ENCODE measurements around the gene SSBP4. TPM values are rescaled to one million over a fixed set of nuclear protein-coding genes. Genes with fewer than 3 reads are reported as not detected.
"Not testable (repeated sequence)": the region's sequence is repeated elsewhere in the genome, so short reads cannot be mapped to it uniquely, and the experiment has no call there.

Gene SSBP4
- total RNA-seq, 1 experiment from 2014 or later: 97.5 TPM

DNA sequence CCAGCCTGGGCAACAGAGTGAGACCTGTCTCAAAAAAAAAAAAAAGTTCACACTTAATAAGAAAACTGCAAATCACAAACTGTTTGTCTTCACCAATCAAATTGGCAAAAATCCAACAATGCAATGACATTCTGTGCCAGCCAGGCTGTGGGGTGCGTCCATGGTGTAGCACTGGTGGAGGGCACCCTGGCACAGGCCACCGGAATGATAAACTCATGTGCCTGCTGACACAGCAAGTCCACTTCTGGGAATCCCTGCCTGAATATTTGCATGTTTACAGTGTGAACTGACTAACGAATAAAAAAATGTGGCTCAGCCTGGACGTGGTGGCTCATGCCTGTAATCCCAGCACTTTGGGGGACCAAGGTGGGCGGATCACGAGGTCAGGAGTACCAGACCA is 20.2 kb upstream of the SSBP4 start:
- intact Hi-C loops (cut with micrococcal nuclease): no loop called here
- no peak overlapping the region for H3K27ac ChIP-seq (ENCODE audit: low read length)
- TF ChIP-seq EZH2 (IDR thresholded peaks at IDR 0.05; ENCODE audit: low read length, unreplicated experiment) (no peak), EZH2phosphoT487 (IDR thresholded peaks at IDR 0.05; ENCODE audit: borderline replicate concordance, low read length) (no peak)
- TF ChIP-seq, protein P1, sequence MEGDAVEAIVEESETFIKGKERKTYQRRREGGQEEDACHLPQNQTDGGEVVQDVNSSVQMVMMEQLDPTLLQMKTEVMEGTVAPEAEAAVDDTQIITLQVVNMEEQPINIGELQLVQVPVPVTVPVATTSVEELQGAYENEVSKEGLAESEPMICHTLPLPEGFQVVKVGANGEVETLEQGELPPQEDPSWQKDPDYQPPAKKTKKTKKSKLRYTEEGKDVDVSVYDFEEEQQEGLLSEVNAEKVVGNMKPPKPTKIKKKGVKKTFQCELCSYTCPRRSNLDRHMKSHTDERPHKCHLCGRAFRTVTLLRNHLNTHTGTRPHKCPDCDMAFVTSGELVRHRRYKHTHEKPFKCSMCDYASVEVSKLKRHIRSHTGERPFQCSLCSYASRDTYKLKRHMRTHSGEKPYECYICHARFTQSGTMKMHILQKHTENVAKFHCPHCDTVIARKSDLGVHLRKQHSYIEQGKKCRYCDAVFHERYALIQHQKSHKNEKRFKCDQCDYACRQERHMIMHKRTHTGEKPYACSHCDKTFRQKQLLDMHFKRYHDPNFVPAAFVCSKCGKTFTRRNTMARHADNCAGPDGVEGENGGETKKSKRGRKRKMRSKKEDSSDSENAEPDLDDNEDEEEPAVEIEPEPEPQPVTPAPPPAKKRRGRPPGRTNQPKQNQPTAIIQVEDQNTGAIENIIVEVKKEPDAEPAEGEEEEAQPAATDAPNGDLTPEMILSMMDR (conservative IDR thresholded peaks at IDR 0.05; ENCODE audit: low read depth, low read length): no peak
- CTCF ChIA-PET: no interaction called here
- no peaks in the 10 kb centered on the region for H3K36me3 ChIP-seq (ENCODE audit: low read depth, low read length)
- no peak overlapping the region for H2AFZ ChIP-seq (ENCODE audit: low read length)
- no peaks in the 10 kb centered on the region for H4K20me1 ChIP-seq (ENCODE audit: low read length)
- DNase-seq (peak; percentile 50), ATAC-seq (peak; percentile 43; the same call in 1 of the 2 replicates)
- no peak overlapping the region for H3K9ac ChIP-seq (ENCODE audit: low read length)
- peaks cover 10% of the 10 kb centered on the region; the same call in 1 of the 2 replicates for H3K4me1 ChIP-seq (ENCODE audit: insufficient read depth, low read length)
- H3K9me3 ChIP-seq (ENCODE audit: low read length): no peaks in the 10 kb centered on the region
- H3K9me2 ChIP-seq (replicated peaks; ENCODE audit: low read length): no peaks in the 10 kb centered on the region
- no peaks in the 10 kb centered on the region for H3K27me3 ChIP-seq (ENCODE audit: low read length)
- H3K4me2 ChIP-seq (ENCODE audit: low read length): no peak overlapping the region
- POLR2A ChIA-PET (ENCODE audit: unreplicated experiment): no interaction called here
- no peak overlapping the region for H3K4me3 ChIP-seq (ENCODE audit: low read length)
- no TSS peak for BruUV-seq (replicated peaks)
- no peaks in the 10 kb centered on the region for H3K79me2 ChIP-seq (ENCODE audit: low read length)
- H3F3A ChIP-seq (ENCODE audit: low read length, unreplicated experiment): no peaks in the 10 kb centered on the region

DNA sequence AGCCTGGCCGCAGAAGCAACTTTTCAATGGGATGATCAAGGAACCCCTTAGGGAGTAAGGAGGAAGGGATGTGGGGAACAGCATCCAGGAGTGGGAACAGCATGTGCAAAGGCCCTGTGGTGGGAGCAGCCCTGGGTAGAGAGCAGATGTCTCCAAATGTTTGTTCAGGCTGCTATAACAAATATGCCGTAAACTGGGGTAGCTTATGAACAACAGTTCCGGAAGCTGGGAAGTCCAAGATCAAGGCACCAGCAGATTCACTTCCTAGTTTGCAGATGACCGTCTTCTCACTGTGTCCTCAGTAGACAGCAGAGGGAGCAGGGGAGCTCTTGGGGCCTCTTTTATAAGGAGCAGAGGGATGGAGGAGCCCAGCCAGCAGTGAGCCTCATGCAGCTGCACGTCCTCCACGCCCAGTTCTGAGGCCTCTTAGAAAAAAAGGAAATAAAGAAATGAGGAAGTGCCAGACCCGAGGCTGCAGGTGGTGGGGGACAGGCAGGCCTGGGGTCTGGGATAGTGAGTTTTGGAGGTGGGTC is 17.6 kb upstream of the SSBP4 start:
- no peaks in the 10 kb centered on the region for H3F3A ChIP-seq (ENCODE audit: low read length, unreplicated experiment)
- H3K4me3 ChIP-seq (ENCODE audit: low read length): no peak overlapping the region
- ChIA-PET CTCF (interaction anchor here (0.5 kb wide), 1 partner anchor 486 kb away, joined by 5 read pairs; no protein-coding TSS in a partner anchor), POLR2A (ENCODE audit: unreplicated experiment) (interaction anchor here (0.5 kb wide), 1 partner anchor 122 kb away, joined by 5 read pairs; no protein-coding TSS in a partner anchor)
- no peaks in the 10 kb centered on the region for H3K36me3 ChIP-seq (ENCODE audit: low read depth, low read length)
- H3K9me2 ChIP-seq (replicated peaks; ENCODE audit: low read length): no peaks in the 10 kb centered on the region
- no peak overlapping the region for H3K27ac ChIP-seq (ENCODE audit: low read length)
- no peaks in the 10 kb centered on the region for H3K27me3 ChIP-seq (ENCODE audit: low read length)
- no peaks in the 10 kb centered on the region for H3K9me3 ChIP-seq (ENCODE audit: low read length)
- H3K9ac ChIP-seq (ENCODE audit: low read length): no peak overlapping the region
- intact Hi-C loops (cut with micrococcal nuclease): no loop called here
- H3K4me2 ChIP-seq (ENCODE audit: low read length): no peak overlapping the region
- H2AFZ ChIP-seq (ENCODE audit: low read length): no peak overlapping the region
- ATAC-seq: peak; percentile 87
- BruUV-seq (replicated peaks): no TSS peak
- H3K4me1 ChIP-seq (ENCODE audit: insufficient read depth, low read length): peaks cover 10% of the 10 kb centered on the region; the same call in 1 of the 2 replicates
- no peak for TF ChIP-seq EZH2 (IDR thresholded peaks at IDR 0.05; ENCODE audit: low read length, unreplicated experiment)
- TF ChIP-seq, protein P1 (conservative IDR thresholded peaks at IDR 0.05; ENCODE audit: low read depth, low read length): peak; percentile 48
- H4K20me1 ChIP-seq (ENCODE audit: low read length): no peaks in the 10 kb centered on the region
- peak; percentile 62 for DNase-seq
- H3K79me2 ChIP-seq (ENCODE audit: low read length): no peaks in the 10 kb centered on the region

DNA sequence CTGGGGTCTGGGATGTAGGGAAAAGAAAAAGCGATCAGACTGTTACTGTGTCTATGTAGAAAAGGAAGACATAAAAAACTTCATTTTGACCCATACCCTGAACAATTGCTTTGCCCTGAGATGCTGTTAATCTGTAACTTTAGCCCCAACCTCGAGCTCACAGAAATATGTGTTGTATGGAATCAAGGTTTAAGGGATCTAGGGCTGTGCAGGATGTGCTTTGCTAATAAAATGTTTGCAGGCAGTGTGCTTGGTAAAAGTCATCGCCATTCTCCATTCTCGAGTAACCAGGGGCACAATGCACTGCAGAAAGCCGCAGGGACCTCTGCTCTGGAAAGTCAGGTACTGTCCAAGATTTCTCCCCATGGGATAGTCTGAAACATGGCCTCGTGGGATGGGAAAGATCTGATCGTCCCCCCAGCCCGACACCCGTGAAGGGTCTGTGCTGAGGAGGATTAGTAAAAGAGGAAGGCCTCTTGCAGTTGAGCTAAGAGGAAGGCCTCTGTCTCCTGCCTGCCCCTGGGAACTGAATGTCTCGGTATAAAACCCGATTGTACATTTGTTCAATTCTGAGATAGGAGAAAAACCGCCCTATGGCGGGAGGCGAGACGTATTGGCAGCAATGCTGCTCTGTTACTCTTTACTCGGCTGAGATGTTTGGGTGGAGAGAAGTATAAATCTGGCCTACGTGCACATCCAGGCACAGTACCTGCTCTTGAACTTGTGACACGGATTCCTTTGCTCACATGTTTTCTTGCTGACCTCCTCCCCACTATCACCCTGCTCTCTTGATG is 16.5 kb upstream of the SSBP4 start:
- H3F3A ChIP-seq (ENCODE audit: low read length, unreplicated experiment); H4K20me1 ChIP-seq (ENCODE audit: low read length); POLR2A ChIA-PET (ENCODE audit: unreplicated experiment); BruUV-seq (replicated peaks); H3K36me3 ChIP-seq (ENCODE audit: low read depth, low read length); H3K9me3 ChIP-seq (ENCODE audit: low read length); H3K27me3 ChIP-seq (ENCODE audit: low read length); H3K79me2 ChIP-seq (ENCODE audit: low read length); H3K9me2 ChIP-seq (replicated peaks; ENCODE audit: low read length); H3K4me1 ChIP-seq (ENCODE audit: insufficient read depth, low read length); H3K27ac ChIP-seq (ENCODE audit: low read length); intact Hi-C loops (cut with micrococcal nuclease); H2AFZ ChIP-seq (ENCODE audit: low read length); H3K4me3 ChIP-seq (ENCODE audit: low read length); H3K9ac ChIP-seq (ENCODE audit: low read length); DNase-seq; H3K4me2 ChIP-seq (ENCODE audit: low read length); ATAC-seq; CTCF ChIA-PET: not testable (repeated sequence)

DNA sequence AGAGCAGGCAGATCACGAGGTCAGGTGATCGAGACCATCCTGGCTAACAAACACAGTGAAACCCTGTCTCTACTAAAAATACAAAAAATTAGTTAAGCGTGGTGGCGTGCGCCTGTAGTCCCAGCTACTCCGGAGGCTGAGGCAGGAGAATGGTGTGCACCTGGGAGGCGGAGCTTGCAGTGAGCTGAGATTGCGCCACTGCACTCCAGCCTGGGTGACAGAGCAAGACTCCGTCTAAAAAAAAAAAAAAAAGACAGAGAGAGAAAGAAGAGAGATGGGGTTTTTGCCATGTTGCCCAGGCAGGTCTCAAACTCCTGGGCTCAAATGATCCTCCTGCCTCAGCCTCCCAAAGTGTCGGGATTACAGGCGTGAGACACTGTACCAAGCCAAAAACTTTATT is 13.4 kb upstream of the SSBP4 start:
- H3K4me1 ChIP-seq (ENCODE audit: insufficient read depth, low read length); POLR2A ChIA-PET (ENCODE audit: unreplicated experiment); CTCF ChIA-PET: not testable (repeated sequence)

More for the DNA sequence above, 13.4 kb upstream of the SSBP4 start:
- H4K20me1 ChIP-seq (ENCODE audit: low read length); H3K4me3 ChIP-seq (ENCODE audit: low read length); ATAC-seq; H3K4me2 ChIP-seq (ENCODE audit: low read length); intact Hi-C loops (cut with micrococcal nuclease); H3K27ac ChIP-seq (ENCODE audit: low read length); DNase-seq; H3F3A ChIP-seq (ENCODE audit: low read length, unreplicated experiment); H3K9ac ChIP-seq (ENCODE audit: low read length); H2AFZ ChIP-seq (ENCODE audit: low read length); H3K27me3 ChIP-seq (ENCODE audit: low read length); H3K79me2 ChIP-seq (ENCODE audit: low read length); H3K9me2 ChIP-seq (replicated peaks; ENCODE audit: low read length); BruUV-seq (replicated peaks); H3K9me3 ChIP-seq (ENCODE audit: low read length); H3K36me3 ChIP-seq (ENCODE audit: low read depth, low read length): not testable (repeated sequence)

Data from PC-3 (cell line).